SJSA1 (cell line): ENCODE measurements around the gene PYGO2. TPM values are rescaled to one million over a fixed set of nuclear protein-coding genes. Genes with fewer than 3 reads are reported as not detected.

ENCODE experiments used
- DNase-seq, 2 experiments: peaks; one replicate each; pipeline ENCODE4 v3.0.0-alpha.2; 2015 to 2020; ENCODE audit warnings: low spot score in 2 of 2, low read depth in 1 of 2
- H3K27ac ChIP-seq: fragments of 250-450 bp; sonication (Bioruptor Pico); 2 replicates; pipeline ENCODE4 v1.5.1; 2020; ENCODE audit warnings: mild to moderate bottlenecking, moderate library complexity
- H3K27me3 ChIP-seq: fragments of 250-450 bp; sonication (Bioruptor Pico); replicated peaks from 2 replicates; pipeline ENCODE4 v1.5.1; 2020; ENCODE audit warnings: mild to moderate bottlenecking, moderate library complexity
- H3K36me3 ChIP-seq: fragments of 250-450 bp; sonication (Bioruptor Pico); 2 replicates; pipeline ENCODE4 v1.5.1; 2020; ENCODE audit warnings: mild to moderate bottlenecking
- H3K4me1 ChIP-seq: fragments of 250-450 bp; sonication (Bioruptor Pico); replicated peaks from 2 replicates; pipeline ENCODE4 v1.6.1; 2021; ENCODE audit warnings: mild to moderate bottlenecking
- H3K4me3 ChIP-seq: fragments of 250-450 bp; sonication (Bioruptor Pico); 2 replicates; pipeline ENCODE4 v1.5.1; 2020; ENCODE audit warnings: mild to moderate bottlenecking
- H3K9me3 ChIP-seq: fragments of 250-450 bp; sonication (Bioruptor Pico); replicated peaks from 2 replicates; pipeline ENCODE4 v1.5.1; 2020; ENCODE audit warnings: mild to moderate bottlenecking
- total RNA-seq: library from RNA; depleted of rRNA; stranded (reverse); fragments of >200 nt; shearing (Covaris generic); gene quantifications from 2 replicates; pipeline ENCODE4 v1.2.3, GENCODE V29; 2014

PYGO2 gene
- total RNA-seq, 1 experiment from 2014 or later: 20.0 TPM

- DNase-seq: no peak
- Histone ChIP-seq H3K27me3 (no peaks in the 10 kb centered on the region), H3K4me1 (peaks cover 2% of the 10 kb centered on the region), H3K9me3 (no peaks in the 10 kb centered on the region), H3K27ac (no peak overlapping the region), H3K4me3 (no peak overlapping the region), H3K36me3 (no peaks in the 10 kb centered on the region)
Observed at GRCh38 chr1:154941333-154942013, 20.1 kb downstream of the PYGO2 start.

GRCh38 chr1:154940651-154941194 is 20.9 kb downstream of the PYGO2 start:
- Histone ChIP-seq H3K36me3 (no peaks in the 10 kb centered on the region), H3K27me3 (no peaks in the 10 kb centered on the region), H3K27ac (no peak overlapping the region), H3K9me3 (no peaks in the 10 kb centered on the region), H3K4me1 (peaks cover 8% of the 10 kb centered on the region), H3K4me3 (no peak overlapping the region)
- DNase-seq: no peak

- Histone ChIP-seq H3K27ac (no peak overlapping the region), H3K9me3 (no peaks in the 10 kb centered on the region), H3K27me3 (no peaks in the 10 kb centered on the region), H3K4me3 (no peak overlapping the region), H3K36me3 (no peaks in the 10 kb centered on the region), H3K4me1 (peaks cover 8% of the 10 kb centered on the region)
- DNase-seq: no peak
Observed at GRCh38 chr1:154940213-154940560, 21.4 kb downstream of the PYGO2 start.

- H3K27ac ChIP-seq: no peak overlapping the region
Observed at GRCh38 chr1:154938604-154939399, 22.8 kb downstream of the PYGO2 start.

GRCh38 chr1:154937988-154938386 is 23.6 kb downstream of the PYGO2 start:
- no peak overlapping the region for H3K4me3 ChIP-seq
- H3K27me3 ChIP-seq: no peaks in the 10 kb centered on the region
- peaks cover 8% of the 10 kb centered on the region for H3K4me1 ChIP-seq
- no peak overlapping the region; the same call in 1 of the 2 replicates for H3K27ac ChIP-seq
- H3K9me3 ChIP-seq: no peaks in the 10 kb centered on the region
- DNase-seq: no peak
- H3K36me3 ChIP-seq: no peaks in the 10 kb centered on the region

More at GRCh38 chr1:154938604-154939399, 22.8 kb downstream of the PYGO2 start:
- no peaks in the 10 kb centered on the region for H3K9me3 ChIP-seq
- H3K4me1 ChIP-seq: peaks cover 8% of the 10 kb centered on the region
- no peak overlapping the region for H3K4me3 ChIP-seq
- no peaks in the 10 kb centered on the region for H3K27me3 ChIP-seq
- no peaks in the 10 kb centered on the region for H3K36me3 ChIP-seq
- DNase-seq: no peak

- H3K4me3 ChIP-seq: peak overlapping the region; percentile 57
- peaks cover 8% of the 10 kb centered on the region for H3K4me1 ChIP-seq
- H3K36me3 ChIP-seq: no peaks in the 10 kb centered on the region
- peak overlapping the region; percentile 98 for H3K27ac ChIP-seq
- DNase-seq: peak; percentile 88 to 98
- H3K9me3 ChIP-seq: no peaks in the 10 kb centered on the region
- no peaks in the 10 kb centered on the region for H3K27me3 ChIP-seq
Observed at GRCh38 chr1:154937085-154937987, 24.2 kb downstream of the PYGO2 start.

- Histone ChIP-seq H3K4me3 (peak within 1 kb of the TSS; percentile 57), H3K4me1 (peaks cover 8% of the 10 kb centered on the region), H3K9me3 (no peaks in the 10 kb centered on the region), H3K36me3 (no peaks in the 10 kb centered on the region), H3K27me3 (no peaks in the 10 kb centered on the region), H3K27ac (peak within 1 kb of the TSS; percentile 98)
- DNase-seq: peak; percentile 95 to 99
Observed at GRCh38 chr1:154936555-154937084, 25.0 kb downstream of the PYGO2 start, which contains the start of gene PMVK. PMVK (minus strand) TSS chr1:154936719; CDS start chr1:154936685, 34 bp downstream.

GRCh38 chr1:154935749-154936554 is 25.6 kb downstream of the PYGO2 start:
- Histone ChIP-seq H3K4me1 (peaks cover 8% of the 10 kb centered on the region), H3K27me3 (no peaks in the 10 kb centered on the region), H3K36me3 (no peaks in the 10 kb centered on the region), H3K9me3 (no peaks in the 10 kb centered on the region), H3K27ac (peak overlapping the region; percentile 98; the same call in 1 of the 2 replicates), H3K4me3 (peak overlapping the region; percentile 57)
- DNase-seq: no peak

- Histone ChIP-seq H3K27me3 (no peaks in the 10 kb centered on the region), H3K36me3 (no peaks in the 10 kb centered on the region), H3K4me3 (no peak overlapping the region), H3K4me1 (peaks cover 8% of the 10 kb centered on the region), H3K9me3 (no peaks in the 10 kb centered on the region), H3K27ac (no peak overlapping the region)
- DNase-seq: no peak
Observed at GRCh38 chr1:154934358-154934948, 27.1 kb downstream of the PYGO2 start.

- Histone ChIP-seq H3K27me3 (no peaks in the 10 kb centered on the region), H3K4me3 (no peak overlapping the region), H3K27ac (no peak overlapping the region), H3K4me1 (peaks cover 8% of the 10 kb centered on the region), H3K9me3 (no peaks in the 10 kb centered on the region), H3K36me3 (no peaks in the 10 kb centered on the region)
- DNase-seq: no peak
Observed at GRCh38 chr1:154931940-154932487, 29.6 kb downstream of the PYGO2 start.

- Histone ChIP-seq H3K4me1 (no peaks in the 10 kb centered on the region), H3K9me3 (no peaks in the 10 kb centered on the region), H3K36me3 (peaks cover 3% of the 10 kb centered on the region; the same call in 1 of the 2 replicates), H3K27ac (no peak overlapping the region), H3K4me3 (no peak overlapping the region), H3K27me3 (no peaks in the 10 kb centered on the region)
- no peak for DNase-seq
Observed at GRCh38 chr1:154926201-154926600, 35.4 kb downstream of the PYGO2 start.
